A673 (cell line): Measurements from ENCODE around the gene VPS8. TPM values are rescaled to one million over a fixed set of nuclear protein-coding genes. Genes with fewer than 3 reads are reported as not detected.

Source experiments
- BruUV-seq: library from RNA; stranded (reverse); fragments of 400-500 nt; replicated peaks from 2 replicates; lab custom pipeline; 2021; lab: Mats Ljungman, UMichigan
- CTCF ChIA-PET: fragments of 300-600 bp; sonication (Branson Sonifier 250); formaldehyde crosslinking; loops from one replicate; lab custom pipeline; 2022; ENCODE audit warnings: antibody characterized with exemption; lab: Charles Lee
- POLR2A ChIA-PET: fragments of 300-600 bp; sonication (Branson Sonifier 250); formaldehyde crosslinking; loops from one replicate; lab custom pipeline; 2022; ENCODE audit warnings: antibody characterized with exemption; ENCODE audit not compliant: low non-redundant PET; lab: Charles Lee
- DNase-seq: peaks from one replicate; pipeline ENCODE4 v3.0.0-alpha.2; 2015; ENCODE audit warnings: low spot score
- H3K27ac ChIP-seq: fragments of 200-600 bp; sonication (generic); 2 replicates; pipeline ENCODE4 v1.5.1; 2016; ENCODE audit warnings: mixed run types, low read depth, mild to moderate bottlenecking, mixed read lengths, antibody characterized with exemption, low read length; ENCODE audit not compliant: poor library complexity, severe bottlenecking
- H3K27me3 ChIP-seq: fragments of 200-600 bp; sonication (generic); replicated peaks from 2 replicates; pipeline ENCODE4 v1.6.1; 2017; ENCODE audit warnings: mixed run types, low read depth, mild to moderate bottlenecking, mixed read lengths, antibody characterized with exemption, low read length; ENCODE audit not compliant: insufficient read depth, poor library complexity
- H3K36me3 ChIP-seq: fragments of 200-600 bp; sonication (generic); 2 replicates; pipeline ENCODE4 v1.6.1; 2016; ENCODE audit warnings: mixed run types, mild to moderate bottlenecking, mixed read lengths, antibody characterized with exemption, low read length; ENCODE audit not compliant: insufficient read depth, poor library complexity, severe bottlenecking
- H3K4me1 ChIP-seq: fragments of 200-600 bp; sonication (generic); 2 replicates; pipeline ENCODE4 v1.6.1; 2017; ENCODE audit warnings: mixed run types, mild to moderate bottlenecking, mixed read lengths, antibody characterized with exemption, low read length; ENCODE audit not compliant: insufficient read depth, poor library complexity, severe bottlenecking
- H3K4me3 ChIP-seq: fragments of 200-600 bp; sonication (generic); 2 replicates; pipeline ENCODE4 v1.5.1; 2016; ENCODE audit warnings: low read depth, mixed run types, mild to moderate bottlenecking, mixed read lengths, low read length; ENCODE audit not compliant: poor library complexity, severe bottlenecking
- H3K9me3 ChIP-seq: fragments of 200-600 bp; sonication (generic); 2 replicates; pipeline ENCODE4 v1.6.1; 2016; ENCODE audit warnings: mixed run types, low read depth, mild to moderate bottlenecking, mixed read lengths, antibody characterized with exemption, low read length; ENCODE audit not compliant: poor library complexity, severe bottlenecking
- CTCF ChIP-seq: fragments of 300-800, 200-600 bp; sonication (generic); conservative IDR thresholded peaks from 2 replicates; pipeline ENCODE4 v1.5.1; 2017; ENCODE audit warnings: low read depth, mild to moderate bottlenecking, antibody characterized with exemption, low read length, moderate library complexity, mixed read lengths
- EZH2 ChIP-seq: fragments of 200-600 bp; sonication (generic); IDR thresholded peaks from 2 replicates; pipeline ENCODE4 v1.6.1; 2017; ENCODE audit warnings: borderline replicate concordance, low read depth, mild to moderate bottlenecking, mixed read lengths, antibody characterized with exemption, low read length; ENCODE audit not compliant: poor library complexity, severe bottlenecking
- intact Hi-C: fragments of 100-400 bp; cut with micrococcal nuclease; formaldehyde crosslinking; loops from one replicate; pipeline ENCODE4 v1.10.0; 2022; ENCODE audit not compliant: unreplicated experiment
- total RNA-seq: library from RNA; stranded (reverse); gene quantifications from 2 replicates; pipeline ENCODE4 v1.2.3, GENCODE V29; 2021

Gene VPS8
- total RNA-seq, 1 experiment from 2014 or later: 42.3 TPM

- intact Hi-C loops: loop anchor here (10.0 kb wide), 1 partner anchor 409 kb away; the partner anchor contains the start of gene THPO
- no peaks in the 10 kb centered on the region for H3K27me3 ChIP-seq
- no TSS peak for BruUV-seq
- H3K4me3 ChIP-seq: no peak overlapping the region
- no peaks in the 10 kb centered on the region for H3K36me3 ChIP-seq
- peaks cover 40% of the 10 kb centered on the region for H3K4me1 ChIP-seq
- H3K9me3 ChIP-seq: no peaks in the 10 kb centered on the region
- CTCF ChIA-PET: no interaction called here
- TF ChIP-seq CTCF (no peak), EZH2 (no peak)
- POLR2A ChIA-PET: no interaction called here
- no peak for DNase-seq
- H3K27ac ChIP-seq: no peak overlapping the region
These were observed 28.6 kb upstream of the VPS8 start for GRCh38 chr3:184783319-184783718.

GRCh38 chr3:184784731-184785500 is 27.1 kb upstream of the VPS8 start:
- Histone ChIP-seq H3K27me3 (no peaks in the 10 kb centered on the region), H3K4me3 (no peak overlapping the region), H3K9me3 (no peaks in the 10 kb centered on the region), H3K4me1 (peaks cover 40% of the 10 kb centered on the region), H3K27ac (peak overlapping the region; percentile 71), H3K36me3 (no peaks in the 10 kb centered on the region)
- TF ChIP-seq EZH2: no peak
- no peak for TF ChIP-seq CTCF
- intact Hi-C loops: loop anchor here (10.0 kb wide), 1 partner anchor 410 kb away; the partner anchor contains the start of gene THPO
- CTCF ChIA-PET: interaction anchor here (0.6 to 3.7 kb wide), 2 partner anchors 74 to 223 kb away, joined by 3 to 20 read pairs; partner anchors contain the start of gene EPHB3
- DNase-seq: peak; percentile 48
- no TSS peak for BruUV-seq
- POLR2A ChIA-PET: interaction anchor here (0.9 kb wide), 1 partner anchor 224 kb away, joined by 5 read pairs; the partner anchor contains the start of gene EPHB3

- ChIA-PET CTCF (interaction anchor here (0.8 to 3.7 kb wide), 2 partner anchors 8 to 224 kb away, joined by 3 to 20 read pairs; partner anchors contain the start of gene EPHB3), POLR2A (interaction anchor here (0.9 kb wide), 1 partner anchor 225 kb away, joined by 5 read pairs; the partner anchor contains the start of gene EPHB3)
- Histone ChIP-seq H3K9me3 (no peaks in the 10 kb centered on the region), H3K4me1 (peaks cover 32% of the 10 kb centered on the region), H3K27ac (peak overlapping the region; percentile 71), H3K36me3 (no peaks in the 10 kb centered on the region), H3K4me3 (no peak overlapping the region), H3K27me3 (no peaks in the 10 kb centered on the region)
- intact Hi-C loops: loop anchor here (2.0 to 10.0 kb wide), 2 partner anchors 73 to 411 kb away; partner anchors contain the start of genes MAGEF1 and THPO
- TF ChIP-seq EZH2 (no peak), CTCF (no peak)
- DNase-seq: peak; percentile 60
- no TSS peak for BruUV-seq
These were observed 26.1 kb upstream of the VPS8 start for GRCh38 chr3:184785890-184786279.
